ENCODE results near the gene FNDC3A. TPM values are rescaled to one million over a fixed set of nuclear protein-coding genes. Genes with fewer than 3 reads are reported as not detected.
"Not testable (repeated sequence)": the region's sequence is repeated elsewhere in the genome, so short reads cannot be mapped to it uniquely, and the experiment has no call there.

Gene FNDC3A
- total RNA-seq, 1 experiment from 2014 or later, result 15.6 TPM

- Histone ChIP-seq H3K4me1 (ENCODE audit: insufficient read depth, low read length) (no peaks in the 10 kb centered on the region), H3K9me3 (ENCODE audit: low read length) (0 out of 2 replicates have a peak, but pooled peaks cover 4% of the 10 kb centered on the region), H3K4me3 (ENCODE audit: low read length) (no peak overlapping the region), H3F3A (ENCODE audit: low read length, unreplicated experiment) (no peaks in the 10 kb centered on the region), H3K4me2 (ENCODE audit: low read length) (no peak overlapping the region), H3K27me3 (ENCODE audit: low read length) (no peaks in the 10 kb centered on the region), H3K36me3 (ENCODE audit: low read depth, low read length) (peaks cover 28% of the 10 kb centered on the region), H4K20me1 (ENCODE audit: low read length) (no peaks in the 10 kb centered on the region), H3K27ac (ENCODE audit: low read length) (no peak overlapping the region), H3K9ac (ENCODE audit: low read length) (no peak overlapping the region), H2AFZ (ENCODE audit: low read length) (no peak overlapping the region), H3K9me2 (replicated peaks; ENCODE audit: low read length) (no peaks in the 10 kb centered on the region), H3K79me2 (ENCODE audit: low read length) (no peaks in the 10 kb centered on the region)
- DNase-seq (no peak), ATAC-seq (no peak)
- ChIA-PET POLR2A (ENCODE audit: unreplicated experiment) (no interaction called here), CTCF (no interaction called here)
- TF ChIP-seq EZH2phosphoT487 (IDR thresholded peaks at IDR 0.05; ENCODE audit: borderline replicate concordance, low read length) (no peak), EZH2 (IDR thresholded peaks at IDR 0.05; ENCODE audit: low read length, unreplicated experiment) (no peak), CTCF (conservative IDR thresholded peaks at IDR 0.05; ENCODE audit: low read depth, low read length) (no peak)
- intact Hi-C loops (cut with micrococcal nuclease), result no loop called here
- no TSS peak for BruUV-seq (replicated peaks)
Measured at GRCh38 chr13:49146950-49147355, 171.2 kb downstream of the FNDC3A start.

- Histone ChIP-seq H3K4me3 (ENCODE audit: low read length) (no peak overlapping the region), H3K4me1 (ENCODE audit: insufficient read depth, low read length) (no peaks in the 10 kb centered on the region), H3K27me3 (ENCODE audit: low read length) (no peaks in the 10 kb centered on the region), H3F3A (ENCODE audit: low read length, unreplicated experiment) (no peaks in the 10 kb centered on the region), H4K20me1 (ENCODE audit: low read length) (no peaks in the 10 kb centered on the region), H3K36me3 (ENCODE audit: low read depth, low read length) (peaks cover 28% of the 10 kb centered on the region), H3K4me2 (ENCODE audit: low read length) (no peak overlapping the region), H3K27ac (ENCODE audit: low read length) (no peak overlapping the region), H3K9me3 (ENCODE audit: low read length) (0 out of 2 replicates have a peak, but pooled peaks cover 4% of the 10 kb centered on the region), H3K9me2 (replicated peaks; ENCODE audit: low read length) (no peaks in the 10 kb centered on the region), H2AFZ (ENCODE audit: low read length) (no peak overlapping the region), H3K79me2 (ENCODE audit: low read length) (no peaks in the 10 kb centered on the region), H3K9ac (ENCODE audit: low read length) (no peak overlapping the region)
- DNase-seq, result no peak
- intact Hi-C loops (cut with micrococcal nuclease), result no loop called here
- ChIA-PET CTCF (no interaction called here), POLR2A (ENCODE audit: unreplicated experiment) (no interaction called here)
- ATAC-seq, result no peak
- no TSS peak for BruUV-seq (replicated peaks)
- TF ChIP-seq EZH2 (IDR thresholded peaks at IDR 0.05; ENCODE audit: low read length, unreplicated experiment) (no peak), CTCF (conservative IDR thresholded peaks at IDR 0.05; ENCODE audit: low read depth, low read length) (no peak), EZH2phosphoT487 (IDR thresholded peaks at IDR 0.05; ENCODE audit: borderline replicate concordance, low read length) (no peak)
Measured at GRCh38 chr13:49148405-49148804, 172.7 kb downstream of the FNDC3A start.

GRCh38 chr13:49157955-49158584 lies 182.4 kb downstream of the FNDC3A start:
- DNase-seq; BruUV-seq (replicated peaks); H3K9me2 ChIP-seq (replicated peaks; ENCODE audit: low read length); H3K4me2 ChIP-seq (ENCODE audit: low read length); H3K4me1 ChIP-seq (ENCODE audit: insufficient read depth, low read length); H3K9ac ChIP-seq (ENCODE audit: low read length); H2AFZ ChIP-seq (ENCODE audit: low read length); H3F3A ChIP-seq (ENCODE audit: low read length, unreplicated experiment); H4K20me1 ChIP-seq (ENCODE audit: low read length); H3K36me3 ChIP-seq (ENCODE audit: low read depth, low read length); CTCF ChIA-PET; H3K27ac ChIP-seq (ENCODE audit: low read length); POLR2A ChIA-PET (ENCODE audit: unreplicated experiment); H3K4me3 ChIP-seq (ENCODE audit: low read length); H3K27me3 ChIP-seq (ENCODE audit: low read length); intact Hi-C loops (cut with micrococcal nuclease); ATAC-seq; H3K9me3 ChIP-seq (ENCODE audit: low read length); H3K79me2 ChIP-seq (ENCODE audit: low read length): not testable (repeated sequence)

- BruUV-seq (replicated peaks); H3K4me1 ChIP-seq (ENCODE audit: insufficient read depth, low read length); intact Hi-C loops (cut with micrococcal nuclease); CTCF ChIA-PET; DNase-seq; H3K9ac ChIP-seq (ENCODE audit: low read length); H3K27ac ChIP-seq (ENCODE audit: low read length); H3K4me2 ChIP-seq (ENCODE audit: low read length); H3K4me3 ChIP-seq (ENCODE audit: low read length); H4K20me1 ChIP-seq (ENCODE audit: low read length); ATAC-seq; POLR2A ChIA-PET (ENCODE audit: unreplicated experiment); H3K27me3 ChIP-seq (ENCODE audit: low read length); H2AFZ ChIP-seq (ENCODE audit: low read length); H3F3A ChIP-seq (ENCODE audit: low read length, unreplicated experiment); H3K79me2 ChIP-seq (ENCODE audit: low read length); H3K9me3 ChIP-seq (ENCODE audit: low read length); H3K9me2 ChIP-seq (replicated peaks; ENCODE audit: low read length): not testable (repeated sequence)
- H3K36me3 ChIP-seq (ENCODE audit: low read depth, low read length), result peaks cover 16% of the 10 kb centered on the region
Measured at GRCh38 chr13:49163162-49163561, 187.4 kb downstream of the FNDC3A start.
